TTC549 (cell line): ENCODE results near the gene SORBS1.

Experiments used
- FAIRE-seq: peaks from 2 replicates; lab custom pipeline; 2012; peaks lifted over from hg19 to GRCh38; lab: Jason Lieb, UNC

Gene SORBS1

GRCh38 chr10:95289003-95289920 lies 271.9 kb downstream of the SORBS1 start:
- no peak for FAIRE-seq

DNA sequence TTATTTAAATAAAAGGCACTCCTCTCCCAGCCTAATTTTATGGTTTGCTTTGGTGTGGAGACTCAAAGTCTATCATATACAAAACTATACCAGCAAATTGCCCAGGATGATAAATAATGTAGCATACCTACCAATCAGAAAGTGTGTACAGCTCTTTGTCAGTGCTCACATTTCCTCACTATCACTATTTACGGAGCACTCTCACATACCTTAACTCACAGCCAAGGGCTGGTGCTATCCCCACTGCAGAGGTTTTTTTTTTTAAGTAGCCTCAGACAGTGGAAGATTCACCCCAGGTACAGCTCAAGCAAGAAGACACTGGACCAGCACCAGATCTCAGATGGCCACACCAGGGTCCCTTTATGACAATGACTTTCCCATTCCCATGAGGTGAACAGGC lies 272.9 kb downstream of the SORBS1 start:
- no peak for FAIRE-seq

- no peak for FAIRE-seq
Measured at GRCh38 chr10:95287281-95287680, 273.9 kb downstream of the SORBS1 start.

DNA sequence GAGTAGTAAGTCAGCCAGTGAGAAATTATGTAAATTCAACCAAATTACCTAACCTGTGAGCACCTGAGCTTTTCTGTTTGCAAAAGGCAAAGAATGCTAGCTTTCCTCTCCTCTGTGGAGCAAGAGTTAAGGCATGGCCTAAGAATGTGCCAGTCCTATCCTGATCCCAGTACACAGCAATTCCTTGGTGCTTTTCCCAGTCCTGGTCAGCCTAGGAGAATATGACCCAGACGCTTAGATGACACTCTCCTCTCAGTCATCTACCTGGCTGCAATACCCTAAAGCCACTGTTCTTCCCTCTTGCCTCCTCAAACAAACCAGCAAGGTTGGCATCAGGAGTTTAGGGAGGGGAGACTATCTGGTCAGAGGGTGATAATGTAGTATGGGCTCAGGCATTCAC lies 274.5 kb downstream of the SORBS1 start:
- no peak for FAIRE-seq

DNA sequence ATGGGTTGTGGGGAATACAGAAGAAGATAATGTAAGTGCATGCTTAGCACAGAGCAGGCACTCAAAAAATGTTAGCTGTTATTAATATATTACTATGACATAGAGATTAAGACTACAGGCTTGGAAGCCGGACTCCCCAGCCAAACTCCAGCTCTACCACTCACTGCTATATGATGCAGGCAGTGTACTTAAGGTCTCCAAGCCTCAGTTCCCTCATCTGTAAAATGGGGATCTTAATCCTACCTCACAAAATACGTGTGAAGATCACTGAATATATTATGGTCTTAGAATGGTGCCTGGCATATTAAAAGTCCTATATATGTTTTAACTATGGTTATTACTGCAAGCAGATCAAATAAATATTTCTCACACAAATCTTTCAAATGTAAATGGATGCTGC lies 275.6 kb downstream of the SORBS1 start:
- FAIRE-seq = no peak

GRCh38 chr10:95284807-95285206 lies 276.4 kb downstream of the SORBS1 start:
- no peak for FAIRE-seq

DNA sequence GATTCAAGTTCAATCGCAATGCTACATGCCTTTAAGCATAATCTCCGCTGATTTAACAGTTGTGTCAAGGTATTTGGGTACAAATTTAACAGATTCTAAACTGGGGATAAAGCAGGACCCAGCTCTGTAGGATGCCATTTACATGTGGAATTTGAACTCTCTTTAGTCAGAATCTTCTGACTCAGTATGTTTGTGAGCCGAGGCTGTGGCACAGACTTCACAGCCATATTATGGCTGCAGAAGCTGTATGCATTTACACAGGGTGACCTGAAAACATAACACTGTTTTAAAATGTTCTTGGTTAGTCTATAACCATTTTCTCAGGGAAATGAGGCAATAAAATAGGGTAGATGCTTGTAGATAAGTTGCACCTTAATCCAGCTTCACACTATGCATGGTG lies 279.1 kb downstream of the SORBS1 start:
- FAIRE-seq = no peak

DNA sequence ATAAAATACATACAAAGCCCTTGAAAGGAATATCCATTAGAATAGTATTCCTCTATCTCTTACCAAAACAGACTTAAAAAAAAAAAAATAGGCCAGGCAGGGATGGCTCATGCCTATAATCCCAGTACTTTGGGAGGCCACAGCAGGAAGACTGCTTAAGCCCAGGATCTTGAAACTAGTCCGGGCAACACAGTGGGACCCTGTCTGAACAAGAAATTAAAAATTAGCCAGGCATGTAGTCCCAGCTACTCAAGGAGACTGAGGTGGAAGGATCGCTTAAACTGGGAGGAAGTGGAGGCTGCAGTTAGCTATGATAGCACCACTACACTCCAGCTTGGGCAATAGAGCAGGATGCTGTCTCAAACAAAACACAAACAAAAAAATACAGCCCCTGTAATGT lies 280.0 kb downstream of the SORBS1 start:
- FAIRE-seq = no peak

DNA sequence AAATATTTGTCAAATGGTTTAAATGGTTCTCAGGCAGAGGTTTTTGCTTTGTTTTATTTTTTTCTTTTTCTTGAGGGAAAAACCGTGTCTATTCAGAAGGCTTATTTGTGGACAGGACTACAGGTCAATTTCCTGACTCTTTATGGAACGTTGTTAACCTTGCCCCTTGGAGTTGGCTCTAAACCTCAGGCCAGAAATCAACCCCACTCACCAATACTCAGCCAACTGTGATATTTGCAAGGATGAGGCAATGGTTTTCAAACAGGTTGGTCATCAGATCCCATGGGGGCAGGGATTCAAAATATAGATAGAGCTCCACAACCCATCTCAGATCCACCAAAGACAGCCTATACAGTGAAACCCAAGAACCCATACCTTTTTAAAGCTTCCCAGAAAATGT lies 280.5 kb downstream of the SORBS1 start:
- no peak for FAIRE-seq

DNA sequence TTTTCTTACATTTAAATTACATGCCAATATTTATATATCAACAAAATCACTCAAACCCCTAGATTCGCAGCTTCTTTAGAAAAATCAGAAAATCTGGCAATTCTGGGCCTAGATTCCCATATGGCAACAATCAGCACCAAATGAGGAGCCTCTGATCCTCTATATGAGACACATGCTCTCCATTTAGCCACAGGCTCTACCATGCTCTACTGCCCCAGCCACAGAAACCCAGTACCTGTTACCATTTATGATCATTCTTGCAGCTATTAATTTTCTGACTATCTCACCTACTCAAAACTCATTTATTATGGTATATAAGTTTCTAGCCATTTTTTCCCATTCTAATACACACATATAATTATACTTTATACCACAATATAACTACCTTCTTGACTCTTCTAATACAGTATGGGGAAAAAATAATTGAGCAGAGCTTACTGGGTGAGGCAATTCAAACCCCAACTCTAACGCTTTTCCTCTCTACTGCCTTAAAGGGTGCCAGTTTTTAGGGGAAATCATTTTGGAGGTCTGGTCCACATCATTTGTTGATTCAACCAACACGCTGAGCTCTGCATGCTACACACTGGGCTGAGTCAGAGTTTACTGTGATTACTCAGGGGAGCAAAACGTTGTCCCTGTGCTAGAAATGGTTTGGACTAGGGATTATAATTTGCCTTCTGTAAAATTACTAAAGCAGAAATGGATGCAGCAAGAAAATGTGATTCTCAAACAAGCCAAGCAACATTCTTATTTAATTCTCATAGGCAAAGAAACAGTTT lies 281.9 kb downstream of the SORBS1 start:
- no peak for FAIRE-seq

DNA sequence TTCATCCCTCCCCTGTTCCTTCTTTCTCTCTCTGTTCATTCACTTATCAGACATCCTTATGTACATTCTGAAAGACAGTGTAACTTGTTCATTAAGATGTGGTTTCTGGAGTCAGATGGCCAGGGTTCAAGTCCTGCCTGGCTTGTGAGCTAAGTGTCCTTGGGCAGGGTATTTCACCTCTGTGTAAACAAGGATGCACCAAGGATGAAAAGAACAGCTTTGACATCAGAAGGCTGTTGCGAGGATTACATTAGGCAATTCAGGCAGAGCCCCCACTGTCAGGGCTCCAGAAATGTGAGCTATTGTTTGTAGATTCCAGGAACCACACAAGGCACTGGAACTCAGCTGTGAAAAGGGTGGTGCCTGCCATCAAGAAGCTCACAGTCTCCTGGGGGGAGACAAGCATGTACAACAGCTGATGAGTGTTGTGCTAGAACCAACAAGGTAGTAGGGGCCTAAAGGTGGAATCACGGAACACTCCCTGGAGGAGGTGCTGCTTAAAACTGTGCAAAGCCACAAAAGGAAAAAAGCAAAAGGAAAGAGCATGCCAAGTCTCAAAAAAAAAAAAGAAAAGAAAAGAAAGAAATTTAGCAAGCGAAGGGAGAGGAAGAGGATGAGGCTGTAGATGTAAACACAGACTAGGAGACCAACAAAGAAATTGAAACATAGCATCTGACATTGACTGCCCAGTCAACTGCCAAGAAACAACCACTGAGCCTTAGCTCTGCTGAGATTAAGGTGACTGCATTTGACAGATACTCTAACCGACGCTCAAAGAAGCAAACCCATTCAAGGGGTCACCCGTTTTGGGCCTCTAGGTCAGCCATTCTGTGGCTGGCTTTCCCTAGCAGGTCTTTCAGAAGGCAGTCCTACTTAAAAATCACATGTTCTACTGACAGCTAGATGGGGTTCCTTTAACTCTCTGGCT lies 282.8 kb downstream of the SORBS1 start:
- no peak for FAIRE-seq

- FAIRE-seq = no peak
Measured at GRCh38 chr10:95277614-95278013, 283.6 kb downstream of the SORBS1 start.

GRCh38 chr10:95277201-95277570 lies 284.0 kb downstream of the SORBS1 start:
- FAIRE-seq = no peak

GRCh38 chr10:95276367-95277200 lies 284.6 kb downstream of the SORBS1 start:
- FAIRE-seq = no peak

DNA sequence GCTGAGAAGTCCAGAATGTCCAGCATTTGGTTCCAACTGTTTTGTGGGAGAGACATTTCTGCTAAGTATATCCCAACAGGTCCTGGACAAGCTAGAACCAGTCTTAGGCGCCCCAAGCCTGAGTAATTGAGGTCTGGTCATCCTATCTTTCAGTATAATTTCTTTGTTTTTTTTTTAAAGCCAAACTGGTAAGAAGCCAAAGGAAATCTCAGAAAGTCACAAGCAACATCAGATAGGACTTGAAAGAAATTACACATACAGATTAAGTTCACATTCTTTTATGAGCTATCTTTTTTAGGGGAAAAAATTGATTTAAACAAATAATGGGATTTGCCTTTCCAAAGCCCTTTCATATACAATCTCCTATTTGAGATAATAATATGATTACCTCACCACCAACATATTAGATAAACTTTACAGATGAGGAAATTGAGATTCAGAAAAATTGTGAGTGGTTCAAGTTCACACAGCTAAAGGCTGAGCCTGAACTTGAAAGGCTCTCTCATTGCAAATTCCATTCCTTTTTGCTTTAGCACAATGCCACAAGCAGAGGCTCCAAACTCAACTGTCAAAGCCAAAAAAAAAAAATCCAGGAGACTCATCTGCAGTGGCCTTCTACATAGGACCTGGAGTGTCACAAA lies 285.3 kb downstream of the SORBS1 start:
- no peak for FAIRE-seq

- FAIRE-seq = no peak
Measured at GRCh38 chr10:95273393-95274312, 287.5 kb downstream of the SORBS1 start.

- no peak for FAIRE-seq
Measured at GRCh38 chr10:95268438-95268837, 292.7 kb downstream of the SORBS1 start.

GRCh38 chr10:95267251-95267650 lies 293.9 kb downstream of the SORBS1 start:
- no peak for FAIRE-seq

GRCh38 chr10:95266674-95267095 lies 294.5 kb downstream of the SORBS1 start:
- no peak for FAIRE-seq

GRCh38 chr10:95265572-95265971 lies 295.6 kb downstream of the SORBS1 start:
- no peak for FAIRE-seq
